Measurements from ENCODE around the gene RSPO1.

- TF ChIP-seq CTCF (conservative IDR thresholded peaks at IDR 0.05; ENCODE audit: low read depth, low read length) (no peak), EZH2 (IDR thresholded peaks at IDR 0.05; ENCODE audit: borderline replicate concordance, low read depth, low read length, poor library complexity, severe bottlenecking) (no peak)
These were observed 21.3 kb upstream of the RSPO1 start for GRCh38 chr1:37656026-37656425.

Data from A673 (cell line).